Measurements from ENCODE around the gene SFXN5.

DNA sequence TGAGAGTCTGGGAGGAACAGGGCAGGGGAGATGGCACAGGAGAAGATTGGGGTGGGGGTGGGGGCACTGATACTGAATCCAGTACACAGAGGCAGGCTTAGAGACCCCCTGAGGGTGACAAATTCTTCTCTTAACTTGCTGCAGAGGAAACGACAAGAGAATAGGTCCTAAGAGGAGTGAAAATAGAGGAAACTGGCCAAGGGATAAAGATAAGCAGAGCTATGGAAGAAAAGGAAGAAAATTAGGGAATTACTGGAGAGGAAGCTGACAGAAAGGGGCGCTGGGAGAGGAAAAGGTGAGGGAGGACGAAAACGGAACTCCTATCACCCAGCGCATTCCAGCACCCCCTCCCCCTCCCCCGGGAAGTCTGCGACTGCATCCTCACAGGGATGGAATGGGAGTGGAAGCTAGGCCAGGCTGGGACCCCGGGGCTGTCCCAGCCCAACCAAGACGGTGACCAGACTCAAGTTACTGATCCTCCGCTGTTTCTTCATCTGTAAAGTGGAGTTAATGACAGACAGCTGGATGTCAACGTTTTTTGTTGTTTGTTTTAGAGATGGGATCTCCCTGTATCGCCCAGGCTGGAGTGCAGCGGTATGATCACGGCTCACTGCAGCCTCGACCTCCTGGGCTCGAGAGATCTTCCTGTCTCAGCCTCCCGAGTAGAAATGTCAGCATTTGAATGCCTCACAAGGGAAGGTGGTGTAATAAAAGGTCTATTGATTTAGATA is 156.8 kb downstream of the SFXN5 start:
- TF ChIP-seq, protein P1, sequence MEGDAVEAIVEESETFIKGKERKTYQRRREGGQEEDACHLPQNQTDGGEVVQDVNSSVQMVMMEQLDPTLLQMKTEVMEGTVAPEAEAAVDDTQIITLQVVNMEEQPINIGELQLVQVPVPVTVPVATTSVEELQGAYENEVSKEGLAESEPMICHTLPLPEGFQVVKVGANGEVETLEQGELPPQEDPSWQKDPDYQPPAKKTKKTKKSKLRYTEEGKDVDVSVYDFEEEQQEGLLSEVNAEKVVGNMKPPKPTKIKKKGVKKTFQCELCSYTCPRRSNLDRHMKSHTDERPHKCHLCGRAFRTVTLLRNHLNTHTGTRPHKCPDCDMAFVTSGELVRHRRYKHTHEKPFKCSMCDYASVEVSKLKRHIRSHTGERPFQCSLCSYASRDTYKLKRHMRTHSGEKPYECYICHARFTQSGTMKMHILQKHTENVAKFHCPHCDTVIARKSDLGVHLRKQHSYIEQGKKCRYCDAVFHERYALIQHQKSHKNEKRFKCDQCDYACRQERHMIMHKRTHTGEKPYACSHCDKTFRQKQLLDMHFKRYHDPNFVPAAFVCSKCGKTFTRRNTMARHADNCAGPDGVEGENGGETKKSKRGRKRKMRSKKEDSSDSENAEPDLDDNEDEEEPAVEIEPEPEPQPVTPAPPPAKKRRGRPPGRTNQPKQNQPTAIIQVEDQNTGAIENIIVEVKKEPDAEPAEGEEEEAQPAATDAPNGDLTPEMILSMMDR (conservative IDR thresholded peaks at IDR 0.05; ENCODE audit: low read depth, low read length): no peak
- no peak for TF ChIP-seq POLR2A (IDR thresholded peaks at IDR 0.05; ENCODE audit: low read depth, low read length)

All from IMR-90 (cell line).